SKM-1 (cell line): Measurements from ENCODE around the gene UBE2G2.
A peak's percentile ranks its signal among the peaks of the same experiment; 100 is the strongest.
"Not testable (repeated sequence)": the region's sequence is repeated elsewhere in the genome, so short reads cannot be mapped to it uniquely, and the experiment has no call there.

Experiments used
- DNase-seq: peaks from one replicate; lab custom pipeline; 2025; ENCODE audit not compliant: unreplicated experiment; lab: John Stamatoyannopoulos, UW

The UBE2G2 gene

GRCh38 chr21:44836666-44837471, 35.2 kb upstream of the UBE2G2 start:
- DNase-seq, result peak; percentile 33

DNA sequence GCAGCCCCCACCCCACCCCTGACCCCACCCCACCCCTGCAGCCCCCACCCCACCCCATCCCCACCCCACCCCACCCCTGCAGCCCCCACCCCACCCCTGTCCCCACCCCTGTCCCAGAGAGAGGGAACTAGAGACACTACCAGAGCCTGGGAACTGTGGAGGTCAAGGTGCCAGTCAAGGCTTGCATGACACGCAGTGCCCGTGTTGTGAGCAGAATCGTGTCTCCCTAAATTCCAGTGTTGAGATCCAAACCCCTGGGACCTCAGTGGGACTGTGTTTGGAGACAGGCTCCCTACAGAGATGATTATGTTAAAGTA, 34.7 kb upstream of the UBE2G2 start:
- no peak for DNase-seq

DNA sequence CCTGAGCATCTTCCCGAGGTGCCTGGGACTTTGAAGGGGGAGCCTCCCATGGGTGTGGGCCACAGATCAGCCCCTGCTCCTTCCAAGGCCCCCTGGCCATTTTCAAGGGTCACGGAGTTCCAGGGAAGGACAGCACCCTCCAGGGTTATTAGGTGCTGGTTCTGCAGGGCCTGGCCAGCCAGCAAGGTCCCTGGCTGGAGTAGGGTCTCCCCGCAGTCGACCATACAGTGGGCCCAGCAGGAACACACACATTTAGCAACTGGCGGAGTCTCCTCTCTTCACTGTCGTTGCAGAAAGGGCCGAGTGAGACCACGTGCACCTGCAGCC, 34.0 kb upstream of the UBE2G2 start:
- no peak for DNase-seq

- DNase-seq, result no peak
Observed at GRCh38 chr21:44834951-44835646, 33.5 kb upstream of the UBE2G2 start.

- no peak for DNase-seq
Observed at GRCh38 chr21:44834231-44834950, 32.8 kb upstream of the UBE2G2 start.

- DNase-seq, result no peak
Observed at GRCh38 chr21:44833663-44834062, 32.0 kb upstream of the UBE2G2 start.

- not testable (repeated sequence) for DNase-seq
Observed at GRCh38 chr21:44832516-44833255, 31.1 kb upstream of the UBE2G2 start.

DNA sequence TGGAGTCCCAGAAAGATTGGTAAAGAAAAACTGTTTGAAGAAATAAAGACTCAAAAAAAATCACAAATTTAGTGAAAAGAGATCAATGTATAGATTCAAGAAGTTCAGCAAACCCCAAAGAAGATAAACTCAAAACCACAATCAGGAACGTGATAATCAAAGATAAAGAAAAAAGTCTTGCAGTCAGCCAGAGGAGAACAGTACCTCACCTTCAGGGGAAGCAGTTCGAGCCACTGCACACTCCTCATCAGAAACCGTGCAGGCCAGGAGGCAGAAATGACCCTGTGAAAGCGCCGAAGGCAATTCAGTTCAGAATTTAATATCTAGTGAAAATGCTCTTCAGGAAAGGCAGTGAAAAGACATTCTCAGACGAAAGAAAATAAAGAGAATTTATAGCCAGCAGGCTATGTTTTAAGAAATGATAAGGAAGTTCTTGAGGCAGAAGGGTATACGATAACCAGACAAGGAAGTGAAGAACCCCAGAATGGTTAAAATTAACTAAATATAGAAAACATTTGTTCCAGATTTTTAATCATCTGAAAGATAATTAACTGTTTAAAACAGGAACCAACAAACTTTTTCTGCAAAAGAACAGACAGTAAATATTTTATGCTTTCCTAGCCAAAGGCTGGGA, 29.7 kb upstream of the UBE2G2 start:
- DNase-seq, result no peak

- DNase-seq, result no peak
Observed at GRCh38 chr21:44829507-44830092, 28.0 kb upstream of the UBE2G2 start.

DNA sequence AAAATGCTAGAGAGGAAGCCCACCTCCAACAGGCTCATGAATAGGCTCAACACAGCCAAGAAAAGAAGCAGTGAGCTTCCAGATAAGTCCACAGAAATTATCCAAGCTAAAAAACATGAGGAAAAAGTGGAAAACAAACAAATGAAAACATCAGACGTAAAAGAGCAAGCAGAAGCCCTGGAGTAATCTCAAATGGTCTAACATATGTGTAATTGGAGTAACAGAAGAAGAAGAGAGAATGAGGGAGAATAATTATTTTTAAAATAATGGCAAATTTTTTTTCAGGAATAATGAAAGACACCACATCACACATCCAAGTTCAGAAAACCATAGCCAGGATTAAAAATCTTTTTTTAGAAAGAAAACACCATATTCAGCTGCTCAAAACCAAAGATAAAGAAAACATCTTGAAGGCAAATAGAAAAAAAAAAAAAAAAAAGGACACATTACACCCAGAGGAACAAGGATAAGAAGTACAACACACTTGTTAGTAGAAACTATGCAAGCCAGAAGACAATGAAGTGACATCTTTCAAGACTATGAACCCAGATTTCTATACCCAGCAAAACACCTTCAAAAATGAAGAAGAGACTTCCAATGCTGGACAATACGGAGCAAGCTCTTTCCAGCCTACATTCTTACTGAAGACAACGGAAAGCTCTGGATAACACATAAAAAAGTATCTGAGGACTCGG, 26.9 kb upstream of the UBE2G2 start:
- no peak for DNase-seq

GRCh38 chr21:44823179-44823660, 21.6 kb upstream of the UBE2G2 start:
- DNase-seq, result no peak

DNA sequence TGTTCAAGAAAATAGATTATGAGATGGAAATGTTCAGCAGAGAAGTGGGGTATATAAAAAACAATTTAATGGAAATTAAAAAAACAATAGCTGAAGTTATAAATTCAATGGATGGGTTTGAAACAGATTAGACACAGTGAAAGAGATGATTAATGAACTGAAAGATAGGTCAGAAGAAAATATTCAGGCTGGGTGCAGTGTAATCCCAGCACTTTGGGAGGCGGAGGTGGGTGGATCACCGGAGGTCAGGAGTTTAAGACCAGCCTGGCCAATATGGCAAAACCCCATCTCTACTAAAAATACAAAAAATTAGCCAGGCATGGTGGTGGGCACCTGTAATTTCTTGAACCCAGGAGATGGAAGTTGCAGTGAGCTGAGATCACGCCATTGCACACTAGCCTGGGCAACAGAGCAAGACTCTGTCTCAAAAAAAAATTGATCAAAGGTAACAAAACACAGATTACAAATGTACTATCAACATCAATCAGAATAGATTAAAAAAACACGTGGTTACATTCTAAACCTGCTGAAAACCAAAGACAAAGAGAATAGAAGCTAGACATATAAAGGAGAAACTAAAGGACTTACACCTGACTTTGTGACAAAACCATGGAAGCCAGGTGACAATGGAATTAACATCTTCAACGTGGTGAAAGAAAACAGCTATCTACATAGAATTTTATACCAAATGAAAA, 21.0 kb upstream of the UBE2G2 start:
- DNase-seq, result no peak

DNA sequence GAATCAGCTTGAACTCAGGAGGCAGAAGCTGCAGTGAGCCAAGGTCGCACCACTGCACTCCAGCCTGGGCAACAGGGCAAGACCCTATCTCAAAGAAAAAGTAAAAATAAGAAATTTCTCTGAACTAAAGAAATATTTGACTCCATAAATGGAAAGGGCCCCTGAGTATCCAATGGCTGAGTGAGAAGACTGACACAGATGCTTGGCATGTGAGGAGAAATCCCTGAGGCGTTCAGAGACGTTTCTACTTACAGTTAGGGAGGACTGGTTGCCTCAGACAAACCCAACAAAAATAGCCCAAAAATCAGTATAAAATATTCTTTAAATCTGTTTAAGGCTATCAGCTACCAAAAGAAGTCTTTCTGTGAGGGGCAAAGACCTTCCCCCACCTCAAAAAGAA, 19.2 kb upstream of the UBE2G2 start:
- DNase-seq, result no peak

- DNase-seq, result no peak
Observed at GRCh38 chr21:44819283-44820243, 17.9 kb upstream of the UBE2G2 start.

DNA sequence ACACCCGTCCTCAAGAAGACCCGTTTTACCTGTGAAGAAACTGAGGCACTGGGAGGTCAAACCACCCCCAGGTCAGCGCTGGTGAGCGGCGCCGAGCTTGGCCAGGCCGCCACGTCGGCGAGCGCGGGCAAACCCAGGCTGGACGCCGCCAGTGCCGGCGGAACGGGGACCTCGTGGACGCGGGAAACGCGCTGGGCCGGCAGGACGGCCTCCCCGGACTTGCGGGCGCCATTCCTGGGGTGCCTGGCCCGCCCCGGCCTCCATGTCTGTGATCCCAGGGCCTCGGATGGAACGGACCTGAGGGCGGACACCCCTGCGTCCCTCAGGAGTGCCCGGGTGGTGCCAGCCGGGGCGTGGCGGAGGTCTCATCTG, 17.0 kb upstream of the UBE2G2 start:
- no peak for DNase-seq

DNA sequence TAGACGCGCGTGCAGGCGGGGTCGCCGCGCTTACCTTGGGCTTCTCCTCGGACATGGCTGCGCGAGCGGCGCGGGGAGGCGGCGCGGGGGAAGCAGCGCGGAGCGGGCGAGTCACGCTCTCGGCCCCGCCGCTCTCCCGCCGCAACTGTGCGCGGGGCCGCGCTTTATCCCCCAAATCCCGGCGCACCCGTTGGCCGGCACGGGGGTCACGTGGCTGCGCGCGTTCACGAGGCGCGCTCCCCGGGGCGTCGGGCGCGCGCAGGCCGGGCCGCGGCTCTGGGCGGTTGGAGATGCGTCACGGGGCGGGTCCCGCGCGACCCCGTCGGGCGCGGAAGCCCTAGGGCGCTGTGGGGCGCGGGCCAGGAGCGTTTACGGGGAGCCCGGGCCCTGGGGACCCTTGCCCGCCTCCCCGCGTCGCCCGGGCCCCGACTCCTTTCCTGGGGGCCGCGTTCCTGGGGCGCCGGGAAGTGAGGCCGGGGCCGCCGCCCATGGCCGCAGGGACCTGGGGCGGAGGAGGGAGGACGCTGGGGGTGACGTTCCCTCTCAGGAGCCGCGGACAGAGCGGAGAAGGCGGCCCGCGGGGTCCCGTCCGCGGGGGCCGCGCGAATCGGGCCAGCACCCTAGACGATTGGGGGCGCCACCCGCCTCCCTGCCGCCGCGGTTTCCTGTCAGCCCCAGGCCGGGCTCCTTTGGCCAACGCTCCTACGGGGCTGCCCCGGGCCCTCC, 16.5 kb upstream of the UBE2G2 start, which contains the start of gene SUMO3:
TSS of gene SUMO3 (minus strand) at position 149 of the 726 bp plus-strand sequence. CDS start at position 55, 94 bp downstream.
- DNase-seq, result peak; percentile 37

GRCh38 chr21:44817506-44817880, 15.9 kb upstream of the UBE2G2 start:
- DNase-seq, result peak; percentile 57
